ENCODE measurements around the gene C2orf92.
"Not testable (repeated sequence)": the region's sequence is repeated elsewhere in the genome, so short reads cannot be mapped to it uniquely, and the experiment has no call there.

Gene C2orf92

GRCh38 chr2:97669448-97669847 lies at the start of gene C2orf92:
Gene C2orf92, plus strand, starts transcription at chr2:97669713. Its CDS starts 76 bp downstream, at chr2:97669789.
- TF ChIP-seq CTCF (conservative IDR thresholded peaks at IDR 0.05; ENCODE audit: low read length): no peak
- H3K4me3 ChIP-seq (ENCODE audit: low read length): no peak within 1 kb of the TSS
- no peak for DNase-seq (ENCODE audit: low read depth)

GRCh38 chr2:97620492-97620891 lies 49.0 kb upstream of the C2orf92 start:
- H3K4me3 ChIP-seq (ENCODE audit: low read length): not testable (repeated sequence)

GRCh38 chr2:97622976-97623375 lies 46.5 kb upstream of the C2orf92 start:
- DNase-seq (ENCODE audit: low read depth): not testable (repeated sequence)

More at GRCh38 chr2:97620492-97620891, 49.0 kb upstream of the C2orf92 start:
- not testable (repeated sequence) for DNase-seq (ENCODE audit: low read depth)

GRCh38 chr2:97625354-97626048 lies 44.0 kb upstream of the C2orf92 start:
- H3K4me3 ChIP-seq (ENCODE audit: low read length); DNase-seq (ENCODE audit: low read depth): not testable (repeated sequence)

More at GRCh38 chr2:97622976-97623375, 46.5 kb upstream of the C2orf92 start:
- H3K4me3 ChIP-seq (ENCODE audit: low read length): not testable (repeated sequence)

GRCh38 chr2:97626049-97626430 lies 43.5 kb upstream of the C2orf92 start:
- not testable (repeated sequence) for DNase-seq (ENCODE audit: low read depth)

GRCh38 chr2:97644023-97644717 lies 25.3 kb upstream of the C2orf92 start:
- no peak for TF ChIP-seq CTCF (conservative IDR thresholded peaks at IDR 0.05; ENCODE audit: low read length)
- no peak for DNase-seq (ENCODE audit: low read depth)
- H3K4me3 ChIP-seq (ENCODE audit: low read length): no peak overlapping the region

More at GRCh38 chr2:97626049-97626430, 43.5 kb upstream of the C2orf92 start:
- H3K4me3 ChIP-seq (ENCODE audit: low read length): not testable (repeated sequence)

GRCh38 chr2:97645112-97645694 lies 24.3 kb upstream of the C2orf92 start:
- peak overlapping the region; percentile 95 for H3K4me3 ChIP-seq (ENCODE audit: low read length)
- DNase-seq (ENCODE audit: low read depth): no peak
- no peak for TF ChIP-seq CTCF (conservative IDR thresholded peaks at IDR 0.05; ENCODE audit: low read length)

- peak within 1 kb of the TSS; percentile 95 for H3K4me3 ChIP-seq (ENCODE audit: low read length)
- no peak for TF ChIP-seq CTCF (conservative IDR thresholded peaks at IDR 0.05; ENCODE audit: low read length)
- DNase-seq (ENCODE audit: low read depth): peak; percentile 95
Measured at GRCh38 chr2:97645695-97646629, 23.6 kb upstream of the C2orf92 start, which contains the start of gene COX5B. Gene COX5B, plus strand, starts transcription at chr2:97646062. Its CDS starts 25 bp downstream, at chr2:97646087.

Measured in AG10803 (cell line).